Stimulated activated CD4-positive, alpha-beta T cell treated with anti-CD3 and anti-CD28 coated beads, Interleukin-2, amount 100 ng/mL, for 24 hours (primary cell): ENCODE measurements around the gene SORL1.
A peak's percentile ranks its signal among the peaks of the same experiment; 100 is the strongest.

ENCODE experiments used
- DNase-seq, 2 donors: peaks; one replicate each; pipeline ENCODE4 v3.0.0-alpha.2; 2020

Gene SORL1

DNA sequence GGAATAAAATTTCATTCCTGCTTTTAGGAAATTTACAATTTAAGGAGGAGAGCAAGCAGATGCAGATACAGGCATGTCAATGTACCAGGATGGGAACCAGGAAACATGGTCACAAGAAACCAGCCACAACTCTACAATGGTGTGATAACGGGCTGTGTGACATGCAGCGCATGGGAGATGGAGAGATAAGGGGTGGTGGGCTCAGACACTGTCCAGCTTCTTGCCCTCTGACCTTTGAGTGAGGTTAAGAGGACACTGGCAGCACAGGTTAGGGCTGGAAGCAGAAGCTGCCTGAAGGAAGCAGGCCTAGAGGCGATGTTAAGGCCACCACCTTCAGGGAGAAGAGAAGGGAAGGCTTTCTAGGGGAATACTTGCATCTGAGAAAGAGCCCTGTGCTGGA is 3.0 kb downstream of the SORL1 start:
- DNase-seq: no peak

DNA sequence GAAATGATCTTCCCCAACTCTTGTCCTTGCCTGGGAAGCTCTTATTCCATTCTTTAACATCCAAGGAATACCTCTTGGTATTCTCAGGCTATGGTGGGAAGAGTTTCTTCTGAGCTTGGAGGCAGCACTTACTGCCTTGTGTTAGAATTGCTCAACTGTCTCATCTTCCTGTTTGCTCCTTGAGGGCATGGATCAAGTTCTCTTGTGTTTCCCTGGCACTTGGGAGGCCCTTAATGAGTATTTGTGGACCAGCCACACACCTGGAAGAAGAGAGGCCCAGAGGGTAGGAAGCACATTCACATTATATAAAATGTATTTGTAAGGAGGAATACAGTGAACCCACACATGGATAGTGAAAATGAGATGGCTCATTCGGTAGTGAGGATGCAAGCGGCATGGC is 4.0 kb downstream of the SORL1 start:
- DNase-seq: no peak

DNA sequence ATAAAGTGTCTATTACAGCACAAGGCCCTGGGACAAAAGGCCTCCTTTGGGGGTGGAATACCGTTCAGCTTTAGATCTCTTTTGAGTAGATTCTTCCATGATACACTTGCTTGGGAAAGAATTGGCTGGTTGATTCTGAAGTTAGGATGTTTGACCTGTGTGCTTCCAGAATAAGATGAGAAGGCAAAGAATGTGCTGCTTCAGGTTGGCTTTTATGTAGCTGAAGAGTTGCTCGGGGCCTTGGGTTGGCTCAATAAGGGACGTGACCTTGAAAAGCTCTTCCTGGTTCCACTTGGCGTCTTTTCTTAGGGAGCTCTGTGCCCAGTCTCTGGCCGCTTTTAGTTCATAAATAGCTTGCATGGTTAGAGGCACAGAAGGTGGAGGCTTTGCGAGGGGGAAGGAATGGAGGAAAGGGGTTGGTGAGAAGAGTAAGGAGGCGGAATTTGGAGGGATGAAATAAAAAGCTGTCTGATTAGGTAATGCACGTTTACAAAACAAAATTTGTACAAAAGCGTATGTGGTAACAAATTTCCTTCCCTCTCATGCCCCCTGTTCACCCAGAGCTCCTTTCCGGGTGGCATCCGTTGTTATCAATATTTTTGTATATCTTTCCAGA is 4.8 kb downstream of the SORL1 start:
- no peak for DNase-seq

DNA sequence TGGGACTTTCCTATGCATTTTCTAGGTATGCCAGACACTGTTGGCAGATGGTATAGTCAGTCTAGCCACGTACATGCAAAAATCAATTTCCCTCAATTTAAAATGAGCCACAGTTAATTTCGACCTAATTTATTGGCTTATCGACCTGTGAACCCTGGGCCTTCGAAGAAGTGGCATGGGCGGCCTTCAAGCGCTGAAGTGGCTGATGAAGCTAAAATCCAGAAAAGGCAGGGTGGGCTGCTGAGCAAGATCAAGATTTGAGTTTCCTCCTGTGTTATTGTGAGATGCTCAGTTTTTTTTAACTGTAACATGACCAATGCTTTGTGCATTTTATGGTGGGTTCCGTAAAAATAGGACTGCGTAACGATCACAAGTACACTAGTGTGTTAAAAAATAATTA is 6.4 kb downstream of the SORL1 start:
- DNase-seq: no peak

DNA sequence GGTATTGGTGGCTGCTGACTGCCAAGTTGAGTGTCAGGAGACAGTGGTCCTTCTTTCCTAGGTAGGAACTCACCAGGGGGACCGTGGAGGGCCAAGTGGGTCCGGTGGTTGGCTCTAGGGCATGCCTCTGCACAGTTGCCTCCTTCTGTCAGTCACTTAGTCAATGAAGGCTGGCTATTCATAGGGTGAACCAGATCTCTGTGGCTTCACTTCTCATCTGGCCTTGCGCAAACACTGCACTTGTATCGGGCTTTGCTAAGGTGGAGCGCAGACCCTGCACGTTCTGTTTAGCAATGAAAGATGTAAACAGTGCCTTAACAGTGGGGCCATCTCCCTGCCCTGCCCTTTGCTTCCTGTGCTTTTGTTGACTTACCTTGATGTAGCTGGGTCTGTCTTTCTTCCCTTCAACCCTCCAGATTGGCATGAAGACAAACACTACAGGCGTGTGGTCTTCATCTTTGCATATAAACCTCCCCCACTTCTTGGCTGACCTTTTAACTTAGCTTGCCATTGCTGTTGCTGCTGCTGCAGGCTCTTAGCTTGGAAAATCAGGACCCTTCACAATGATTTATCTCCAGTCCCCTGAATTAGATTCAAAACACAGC is 7.4 kb downstream of the SORL1 start:
- DNase-seq: peak in 1 of 2 donors; percentile 25

DNA sequence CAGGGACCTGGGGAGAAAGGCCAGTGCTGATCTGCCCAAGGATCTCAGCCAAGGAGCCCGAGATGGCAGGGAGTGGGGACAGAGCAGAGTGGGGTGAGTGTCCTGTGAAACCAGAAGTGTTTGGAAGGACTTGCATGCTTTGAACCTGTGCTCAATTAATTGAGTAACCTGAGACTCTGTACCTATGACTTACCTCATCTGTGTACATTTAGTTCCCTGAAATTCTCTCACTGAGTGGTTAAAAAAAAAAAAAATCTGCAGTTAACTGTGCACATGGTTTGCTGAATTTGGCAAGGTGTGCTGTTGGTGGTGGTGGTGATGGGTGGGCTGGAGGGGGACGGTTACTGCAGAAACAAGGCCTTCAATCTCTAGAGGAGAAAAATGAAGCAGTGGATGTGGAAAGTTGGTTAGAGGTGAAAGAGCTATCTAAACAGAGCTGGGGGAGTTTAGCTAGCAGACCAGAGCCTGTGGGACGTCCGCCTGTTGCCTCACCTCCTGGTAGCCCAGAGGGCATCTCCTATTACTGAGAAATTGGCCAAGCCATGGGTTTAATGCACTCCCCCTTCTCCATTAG is 8.9 kb downstream of the SORL1 start:
- no peak for DNase-seq

DNA sequence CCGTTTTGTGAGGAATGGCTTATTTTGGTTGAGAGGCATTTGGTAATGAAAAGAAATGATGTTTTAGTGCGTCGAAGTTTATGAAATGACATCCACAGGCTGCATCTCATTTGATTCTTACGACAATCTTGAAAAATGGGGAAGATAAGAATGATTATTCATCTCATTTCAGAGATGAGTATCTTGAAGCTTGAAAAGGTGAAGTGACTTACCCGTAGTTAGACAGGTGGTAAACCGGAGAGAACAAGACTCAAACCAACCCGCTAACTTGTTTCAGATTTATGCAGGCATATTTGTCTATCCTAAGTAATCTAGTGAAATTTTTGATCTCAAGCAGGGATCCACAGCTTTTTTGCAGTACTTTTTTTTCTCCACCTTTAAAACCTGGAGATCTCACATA is 9.7 kb downstream of the SORL1 start:
- no peak for DNase-seq

DNA sequence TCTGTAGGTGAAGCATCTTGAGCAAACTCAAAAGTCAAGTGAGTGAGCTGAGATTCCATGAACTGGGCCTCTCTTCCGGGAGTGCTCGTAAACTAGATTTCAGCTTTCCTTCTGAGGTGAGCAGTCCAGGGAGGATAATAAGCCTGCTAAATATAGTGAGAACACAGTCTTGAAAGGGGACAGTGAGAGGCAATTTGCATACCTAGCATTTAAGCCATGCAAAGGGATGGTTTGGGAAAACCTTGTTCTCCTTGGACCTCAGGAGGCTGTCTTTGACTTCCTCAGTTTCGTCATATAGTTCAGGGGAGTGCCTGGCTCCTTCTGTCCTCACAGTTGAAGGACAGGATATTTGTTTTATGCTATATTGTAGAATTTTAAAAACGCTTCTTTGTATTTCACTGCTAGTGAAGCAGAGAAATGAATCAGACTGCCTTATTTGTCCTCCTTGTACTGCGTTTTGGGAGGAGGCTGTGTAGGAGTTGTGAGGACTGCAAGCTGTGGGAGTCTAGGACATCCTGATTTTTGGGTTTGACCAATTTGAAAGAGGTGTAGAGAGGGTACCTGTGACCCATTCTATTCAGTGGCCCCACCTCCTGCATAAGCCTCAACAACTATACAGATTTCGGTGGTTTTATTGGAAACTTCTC is 11.7 kb downstream of the SORL1 start:
- DNase-seq: no peak

DNA sequence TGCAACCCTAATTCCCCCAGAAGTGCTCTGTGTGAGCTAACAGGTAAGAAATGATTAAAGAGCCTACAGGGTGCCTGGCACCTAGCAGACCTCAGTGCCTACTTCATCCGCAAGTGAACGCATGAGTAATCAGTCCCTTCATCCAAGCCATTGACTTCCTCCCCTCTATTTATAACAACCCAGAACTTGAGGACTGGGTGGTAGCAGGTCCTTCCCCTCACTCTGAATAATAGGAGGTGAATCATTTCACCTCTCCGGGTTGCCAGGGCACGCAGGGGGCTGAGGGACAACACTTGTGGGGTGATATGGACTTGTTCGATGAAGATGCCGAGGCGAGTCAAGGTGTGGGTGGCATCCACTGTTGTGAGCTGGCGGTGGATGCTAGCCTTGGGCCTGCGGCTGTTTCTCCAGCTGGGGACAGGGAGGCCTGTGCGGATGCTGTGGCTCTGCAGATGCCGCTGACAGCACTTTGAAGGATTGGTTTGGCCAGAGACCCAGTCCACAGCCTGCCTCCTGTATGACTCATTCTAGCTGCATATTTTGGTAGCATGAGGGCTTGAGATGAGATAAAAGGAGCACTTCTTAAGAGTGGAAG is 12.3 kb downstream of the SORL1 start:
- peak; percentile 80 to 85 for DNase-seq

DNA sequence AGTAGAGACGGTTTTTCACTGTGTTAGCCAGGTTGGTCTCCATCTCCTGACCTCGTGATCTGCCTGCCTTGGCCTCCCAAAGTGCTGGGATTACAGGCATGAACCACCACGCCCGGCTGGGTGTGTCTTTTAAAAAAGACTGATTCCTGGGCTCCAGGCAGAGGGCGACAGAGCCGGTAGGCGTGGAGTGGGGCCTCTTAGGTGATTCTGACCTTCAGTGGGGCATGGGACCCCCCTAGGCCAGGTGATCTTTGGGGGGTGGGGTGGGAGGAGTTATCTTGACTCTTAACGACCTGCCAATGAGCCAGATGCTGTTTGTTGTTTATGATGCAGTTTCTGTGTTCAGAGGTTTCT is 13.6 kb downstream of the SORL1 start:
- no peak for DNase-seq

DNA sequence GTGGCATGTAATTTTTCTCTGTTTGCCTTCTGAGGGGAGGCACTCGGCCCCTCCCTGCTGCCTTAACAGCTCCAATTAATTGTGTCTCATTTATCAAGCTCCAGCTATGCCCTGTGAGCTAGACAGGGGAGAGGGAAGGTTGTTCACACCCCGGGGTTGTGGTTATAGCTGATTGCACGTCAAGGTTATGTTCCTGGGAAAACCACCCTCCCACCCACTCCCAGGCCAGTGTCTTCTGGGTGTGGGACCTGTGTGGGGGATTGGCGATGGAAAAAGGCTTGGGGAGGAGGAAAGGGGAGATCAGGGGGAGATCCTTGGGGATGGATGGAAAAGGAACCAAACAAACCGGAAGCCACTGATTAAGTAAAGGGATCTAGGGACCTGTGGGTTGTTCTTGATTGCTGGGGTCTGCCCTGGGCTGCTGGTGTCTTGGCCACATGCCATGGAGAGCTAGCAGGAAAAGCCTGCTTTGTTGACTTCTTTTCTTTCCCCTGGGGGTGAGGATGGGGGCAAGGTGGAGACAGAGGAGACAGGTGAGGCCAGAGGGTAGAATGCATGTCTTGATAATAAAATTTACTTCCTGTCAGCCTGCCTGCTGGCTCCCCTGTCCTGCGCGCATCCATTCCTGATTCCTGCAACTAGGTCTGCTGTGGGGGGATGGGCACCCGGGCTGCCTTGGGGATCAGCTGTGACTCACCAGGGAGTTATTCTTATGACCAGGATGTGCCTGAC is 14.1 kb downstream of the SORL1 start:
- peak; percentile 59 to 66 for DNase-seq

DNA sequence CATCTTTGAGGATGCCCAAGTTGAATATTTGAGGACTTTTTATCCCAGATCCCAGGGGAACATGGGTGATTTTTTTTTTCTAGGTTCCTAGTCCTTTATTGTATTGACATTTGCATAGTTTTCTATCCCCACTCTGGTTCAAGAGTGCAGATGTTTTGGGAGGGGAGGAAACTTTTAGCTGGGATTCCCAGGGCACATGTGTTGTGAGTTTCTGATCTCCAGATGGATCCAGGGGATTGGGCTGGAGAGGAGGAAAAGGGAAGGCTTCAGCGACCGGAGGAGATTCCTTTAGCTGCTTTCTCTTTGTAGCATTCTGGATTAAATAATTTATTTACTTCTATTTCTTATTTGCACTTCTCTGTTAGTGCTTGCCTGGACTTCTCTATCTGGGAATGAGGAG is 15.4 kb downstream of the SORL1 start:
- DNase-seq: no peak

DNA sequence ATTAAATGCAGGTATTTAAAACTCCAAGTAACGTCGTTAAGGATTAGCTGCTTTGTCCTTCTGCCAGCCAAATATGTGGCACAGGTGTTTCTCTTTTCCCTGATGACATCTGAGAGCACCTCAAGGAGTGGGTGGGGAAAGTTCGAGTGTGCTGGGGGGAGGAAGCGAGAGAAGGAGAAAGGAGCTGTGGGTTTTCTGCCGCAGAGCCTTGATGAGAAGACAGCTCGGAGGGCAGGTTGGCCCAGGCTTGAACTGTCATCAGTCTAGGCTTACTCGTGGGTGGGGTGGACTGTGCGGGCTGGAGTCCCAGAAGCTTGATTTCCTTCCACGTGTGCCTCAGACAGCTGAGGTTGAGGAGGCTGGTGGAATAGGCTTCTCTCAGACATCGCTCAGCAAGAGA is 15.9 kb downstream of the SORL1 start:
- DNase-seq: peak; percentile 78 to 83

DNA sequence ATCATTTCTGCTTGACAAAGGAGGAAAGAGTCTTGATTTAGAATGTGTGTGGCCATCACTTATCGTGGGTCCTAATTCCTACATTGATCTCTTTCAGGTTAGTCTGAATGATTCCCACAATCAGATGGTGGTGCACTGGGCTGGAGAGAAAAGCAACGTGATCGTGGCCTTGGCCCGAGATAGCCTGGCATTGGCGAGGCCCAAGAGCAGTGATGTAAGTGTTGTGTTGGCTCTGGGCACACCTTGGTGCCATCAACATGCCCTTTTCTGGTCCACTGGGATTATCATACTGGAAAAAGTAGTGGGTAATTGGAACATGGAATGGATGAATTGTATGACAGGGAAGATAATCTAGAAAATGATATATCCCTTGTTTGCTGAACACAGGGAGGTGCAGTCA is 17.8 kb downstream of the SORL1 start:
- DNase-seq: no peak

DNA sequence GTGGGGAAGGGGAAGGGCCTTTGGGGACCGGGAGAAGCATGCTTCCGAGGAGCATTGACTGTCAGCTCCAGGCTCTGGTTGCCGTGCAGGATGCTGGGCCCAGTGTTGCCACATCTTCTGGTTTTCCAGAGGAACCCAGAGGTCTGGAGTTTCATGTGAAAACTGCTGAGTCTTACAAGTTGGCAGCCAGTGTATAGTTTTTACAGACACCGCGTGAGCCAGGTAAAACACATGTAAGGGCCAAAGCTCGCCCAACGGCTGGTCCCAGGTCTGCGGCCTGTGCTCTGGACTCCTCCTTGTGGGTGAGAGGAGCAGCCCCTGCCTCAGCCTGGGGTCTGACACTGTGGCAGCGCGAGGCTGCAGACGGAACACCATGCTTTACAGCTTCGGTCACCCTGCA is 19.1 kb downstream of the SORL1 start:
- no peak for DNase-seq

DNA sequence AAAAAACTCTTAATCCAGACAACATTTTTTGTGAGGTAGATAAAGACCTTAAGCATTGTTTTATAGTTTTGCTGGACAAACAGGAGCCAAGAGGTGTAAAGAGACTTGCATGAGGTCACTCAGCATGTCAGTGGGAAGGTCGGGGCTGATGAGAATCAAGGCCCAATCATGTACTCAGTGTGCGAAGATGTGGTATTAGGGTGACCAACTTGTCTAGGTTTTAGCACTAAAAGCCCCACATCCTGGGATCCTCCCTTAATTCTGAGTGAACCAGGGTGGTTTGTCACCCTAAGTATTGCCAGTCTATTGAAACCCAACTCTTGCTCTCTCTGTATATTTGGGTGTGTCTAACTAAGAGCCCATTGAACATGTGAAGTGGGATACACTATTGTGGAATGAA is 20.2 kb downstream of the SORL1 start:
- no peak for DNase-seq

DNA sequence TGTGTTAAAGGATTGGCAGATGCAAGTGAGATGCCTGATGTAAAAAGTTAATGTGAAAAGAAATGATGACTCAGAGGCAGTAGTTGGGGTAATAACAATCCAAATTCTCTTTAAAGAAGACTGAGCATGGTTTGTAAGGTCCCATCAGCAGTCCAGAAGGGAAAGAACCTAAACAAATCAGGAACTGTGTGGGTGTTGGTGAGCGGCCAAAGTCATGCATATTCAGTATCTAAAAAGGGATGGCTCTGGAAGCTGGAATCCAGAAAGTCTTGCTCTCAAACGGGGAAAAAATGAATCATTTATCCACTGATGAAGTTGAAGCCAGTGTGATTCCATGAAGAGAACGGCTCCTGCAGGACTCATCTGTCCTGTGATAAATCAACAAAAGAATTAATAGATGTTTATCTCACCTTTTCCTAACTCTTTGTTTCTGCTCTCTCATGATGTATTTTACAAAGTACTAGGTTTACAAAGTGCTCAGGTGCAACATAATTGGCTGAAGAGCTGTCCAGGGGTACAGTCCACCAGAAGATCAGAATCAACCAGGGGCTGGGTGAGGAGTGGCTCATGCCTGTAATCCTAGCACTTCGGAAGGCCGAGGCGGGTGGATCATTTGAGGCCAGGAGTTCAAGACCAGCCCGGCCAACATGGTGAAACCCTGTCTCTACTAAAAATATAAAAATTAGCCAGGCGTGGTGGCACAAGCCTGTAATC is 21.1 kb downstream of the SORL1 start:
- DNase-seq: no peak

DNA sequence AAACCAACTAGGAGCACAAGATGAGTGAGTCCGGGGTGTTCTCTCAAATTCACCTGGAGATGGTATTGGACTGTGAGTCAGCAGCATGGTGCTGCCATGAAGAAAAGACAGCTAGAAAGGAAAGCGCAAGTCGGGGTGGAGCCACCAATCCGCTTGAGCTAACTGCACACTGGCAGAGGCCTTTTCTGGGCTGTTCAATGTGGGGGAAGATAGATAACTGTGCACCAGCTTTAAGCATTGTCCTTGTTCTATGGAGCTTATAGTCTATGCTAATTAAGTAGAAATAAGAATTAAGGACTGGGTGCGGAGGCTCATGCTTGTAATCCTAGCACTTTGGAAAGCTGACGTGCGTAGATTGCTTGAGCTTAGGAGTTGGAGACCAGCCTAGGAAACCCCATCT is 22.6 kb downstream of the SORL1 start:
- DNase-seq: no peak

DNA sequence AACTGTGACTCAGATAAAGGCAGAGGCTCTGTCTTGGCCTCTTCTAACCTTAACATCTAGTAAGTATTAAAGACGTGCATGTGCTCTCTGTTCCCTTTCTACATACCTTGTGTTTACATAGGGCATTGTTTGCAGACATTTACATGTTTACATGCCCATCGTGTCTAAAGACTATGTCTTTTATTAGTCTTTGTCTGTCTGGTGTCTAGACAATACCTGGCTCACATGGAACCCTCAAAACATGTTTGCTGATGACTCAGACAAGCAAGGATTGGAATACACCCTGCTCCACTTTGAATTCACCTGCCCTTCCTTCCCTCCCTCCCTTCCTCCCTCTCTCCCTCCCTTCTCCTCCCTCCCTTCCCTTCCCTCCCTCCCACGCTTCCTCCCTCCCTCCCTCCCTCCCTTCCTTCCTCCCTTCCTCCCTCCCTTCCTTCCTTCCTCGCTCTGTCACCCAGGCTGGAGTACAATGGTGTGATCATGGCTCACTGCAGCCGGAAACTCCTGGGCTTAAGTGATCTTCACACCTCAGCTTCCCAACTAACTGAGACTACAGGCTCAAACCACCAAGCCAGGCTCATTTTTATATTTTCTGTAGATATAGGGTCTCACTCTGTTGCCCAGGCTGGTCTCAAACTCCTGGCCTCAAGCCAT is 24.4 kb downstream of the SORL1 start:
- DNase-seq: no peak

DNA sequence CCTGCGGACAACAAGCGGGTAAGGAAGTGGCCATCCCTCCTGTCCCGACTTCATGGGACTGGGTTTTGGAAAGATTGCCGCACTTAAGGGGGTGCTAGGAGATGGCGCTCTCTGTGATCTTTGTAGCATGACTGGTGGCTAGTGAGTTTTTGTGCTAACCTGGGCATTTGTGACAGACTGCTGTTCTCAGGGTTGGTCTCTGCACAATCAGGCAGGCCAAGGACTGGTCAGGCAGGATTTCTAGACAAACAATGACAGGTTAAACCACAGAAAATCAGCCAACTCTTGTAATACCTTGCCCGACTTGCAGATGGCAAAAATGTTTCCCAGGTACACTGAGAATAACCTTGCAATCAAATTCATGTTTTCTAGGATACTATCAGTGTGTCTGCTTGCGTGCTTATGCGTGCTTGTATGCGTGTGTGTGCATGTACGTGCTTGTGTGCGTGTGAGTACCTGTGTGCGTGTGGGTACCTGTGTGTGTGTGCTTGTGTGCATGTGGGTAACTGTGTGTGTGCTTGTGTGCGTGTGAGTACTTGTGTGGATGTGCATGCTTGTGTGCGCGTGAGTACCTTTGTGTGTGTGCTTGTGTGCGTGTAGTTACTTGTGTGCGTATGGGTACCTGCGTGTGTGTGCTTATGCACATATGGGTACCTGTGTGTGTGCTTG is 26.2 kb downstream of the SORL1 start:
- DNase-seq: no peak

DNA sequence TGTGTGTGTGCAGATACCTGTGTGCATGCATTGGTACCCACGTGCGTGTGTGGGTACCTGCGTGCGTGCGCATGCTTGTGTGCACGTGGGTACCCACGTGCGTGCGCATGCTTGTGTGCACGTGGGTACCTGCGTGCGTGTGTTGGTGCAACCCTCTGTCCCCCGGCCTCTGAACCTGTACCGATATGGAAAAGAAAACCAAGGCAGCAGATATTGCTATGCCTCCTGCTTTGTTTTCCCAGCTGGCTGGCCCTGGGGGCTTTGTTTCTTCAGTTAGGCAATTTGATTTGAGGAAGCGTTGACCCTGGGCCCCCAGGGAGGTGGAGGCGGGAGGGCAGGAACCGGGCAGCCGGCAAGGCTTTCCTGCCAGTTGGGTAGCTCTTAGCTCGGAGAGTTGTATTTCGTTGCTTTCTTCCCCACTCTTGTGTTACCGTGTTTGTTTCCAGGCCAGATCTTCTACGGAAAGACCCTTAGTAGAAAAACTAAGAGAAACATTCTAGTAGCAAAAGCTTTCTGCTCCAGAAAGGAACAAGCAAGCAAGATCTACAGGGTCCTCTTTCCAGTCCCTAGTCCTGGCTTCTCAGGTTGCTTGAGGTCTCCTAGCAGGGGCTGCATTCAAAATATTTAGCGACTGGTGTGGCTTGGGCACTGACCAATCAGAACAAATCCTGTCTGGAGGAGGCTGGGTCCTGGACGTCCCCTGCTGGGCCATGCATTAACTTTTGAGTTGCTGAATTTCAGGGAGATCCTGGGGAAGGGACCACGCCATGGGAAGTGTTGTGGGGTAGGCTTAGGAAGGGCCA is 27.0 kb downstream of the SORL1 start:
- no peak for DNase-seq
